GM19324 (cell line): ENCODE data around the gene ITSN1.
"Not testable (repeated sequence)": the region's sequence is repeated elsewhere in the genome, so short reads cannot be mapped to it uniquely, and the experiment has no call there.

Experiments used
- ATAC-seq: cut with Tn5 transposase; IDR thresholded peaks from one replicate; pipeline ENCODE4 v1.9.1; 2021; ENCODE audit warnings: mild to moderate bottlenecking, moderate library complexity; ENCODE audit not compliant: unreplicated experiment, low FRiP score

The ITSN1 gene

GRCh38 chr21:33712022-33712803, 69.9 kb downstream of the ITSN1 start:
- no peak for ATAC-seq

- ATAC-seq, result no peak
These were observed 78.8 kb downstream of the ITSN1 start for GRCh38 chr21:33721081-33721480.

GRCh38 chr21:33729139-33729538, 86.8 kb downstream of the ITSN1 start:
- not testable (repeated sequence) for ATAC-seq

- no peak for ATAC-seq
These were observed 87.3 kb downstream of the ITSN1 start for GRCh38 chr21:33729641-33730040.

GRCh38 chr21:33731447-33731846, 89.1 kb downstream of the ITSN1 start:
- no peak for ATAC-seq

- ATAC-seq, result no peak
These were observed 89.7 kb downstream of the ITSN1 start for GRCh38 chr21:33732038-33732437.

- no peak for ATAC-seq
These were observed 91.3 kb downstream of the ITSN1 start for GRCh38 chr21:33733601-33734000.

GRCh38 chr21:33734291-33734690, 92.0 kb downstream of the ITSN1 start:
- ATAC-seq, result no peak

- ATAC-seq, result no peak
These were observed 92.5 kb downstream of the ITSN1 start for GRCh38 chr21:33734818-33735217.

GRCh38 chr21:33736569-33736968, 94.3 kb downstream of the ITSN1 start:
- ATAC-seq, result no peak

GRCh38 chr21:33739701-33740100, 97.4 kb downstream of the ITSN1 start:
- ATAC-seq, result no peak

GRCh38 chr21:33747420-33747819, 105.1 kb downstream of the ITSN1 start:
- no peak for ATAC-seq

GRCh38 chr21:33748903-33749302, 106.6 kb downstream of the ITSN1 start:
- no peak for ATAC-seq

- no peak for ATAC-seq
These were observed 107.7 kb downstream of the ITSN1 start for GRCh38 chr21:33750017-33750416.

- ATAC-seq, result no peak
These were observed 108.8 kb downstream of the ITSN1 start for GRCh38 chr21:33751120-33751519.

- no peak for ATAC-seq
These were observed 109.2 kb downstream of the ITSN1 start for GRCh38 chr21:33751533-33751932.

GRCh38 chr21:33752260-33752659, 110.0 kb downstream of the ITSN1 start:
- no peak for ATAC-seq

- ATAC-seq, result no peak
These were observed 111.6 kb downstream of the ITSN1 start for GRCh38 chr21:33753886-33754285.

GRCh38 chr21:33754481-33754880, 112.2 kb downstream of the ITSN1 start:
- ATAC-seq, result no peak

- ATAC-seq, result no peak
These were observed 113.1 kb downstream of the ITSN1 start for GRCh38 chr21:33755354-33755753.

GRCh38 chr21:33760641-33761440, 118.5 kb downstream of the ITSN1 start:
- no peak for ATAC-seq
